Activated naive CD8-positive, alpha-beta T cell treated with anti-CD3 and anti-CD28 coated beads for 36 hours (primary cell): Measurements from ENCODE around the gene LRRTM4. TPM values are rescaled to one million over a fixed set of nuclear protein-coding genes. Genes with fewer than 3 reads are reported as not detected.
"Not testable (repeated sequence)": the region's sequence is repeated elsewhere in the genome, so short reads cannot be mapped to it uniquely, and the experiment has no call there.

Source experiments
- DNase-seq: peaks from one replicate; pipeline ENCODE4 v3.0.0; 2021
- H3K27ac Mint-ChIP-seq: one replicate; pipeline ENCODE4 v1.8.0; 2022; ENCODE audit warnings: mild to moderate bottlenecking, moderate library complexity, mixed read lengths
- H3K27me3 Mint-ChIP-seq: one replicate; pipeline ENCODE4 v1.8.0; 2022; ENCODE audit warnings: mild to moderate bottlenecking, mixed read lengths
- H3K36me3 Mint-ChIP-seq: one replicate; pipeline ENCODE4 v1.8.0; 2021; ENCODE audit warnings: mild to moderate bottlenecking, mixed read lengths
- H3K4me1 Mint-ChIP-seq: one replicate; pipeline ENCODE4 v1.8.0; 2021; ENCODE audit warnings: mixed read lengths
- H3K4me3 Mint-ChIP-seq: one replicate; pipeline ENCODE4 v1.8.0; 2022; ENCODE audit warnings: mild to moderate bottlenecking, moderate library complexity, mixed read lengths
- H3K9me3 Mint-ChIP-seq: one replicate; pipeline ENCODE4 v1.8.0; 2022; ENCODE audit warnings: mixed read lengths
- total RNA-seq, 2 experiments: library from RNA; stranded (reverse); gene quantifications; one replicate each; pipeline ENCODE4 v1.2.3, GENCODE V29; 2021

The LRRTM4 gene
- total RNA-seq, 2 experiments from 2014 or later: not detected

GRCh38 chr2:77127345-77127744, 394.8 kb downstream of the LRRTM4 start:
- Mint-ChIP-seq H3K27ac (no peak overlapping the region), H3K4me3 (no peak overlapping the region), H3K36me3 (no peaks in the 10 kb centered on the region), H3K9me3 (peaks cover 1% of the 10 kb centered on the region), H3K4me1 (no peaks in the 10 kb centered on the region), H3K27me3 (no peaks in the 10 kb centered on the region)
- no peak for DNase-seq

- Mint-ChIP-seq H3K27me3 (no peaks in the 10 kb centered on the region), H3K27ac (no peak overlapping the region), H3K4me1 (no peaks in the 10 kb centered on the region), H3K36me3 (no peaks in the 10 kb centered on the region), H3K9me3 (peaks cover 3% of the 10 kb centered on the region), H3K4me3 (no peak overlapping the region)
- no peak for DNase-seq
Observed at GRCh38 chr2:77121518-77121917, 400.7 kb downstream of the LRRTM4 start.

- no peaks in the 10 kb centered on the region for H3K4me1 Mint-ChIP-seq
- no peaks in the 10 kb centered on the region for H3K27me3 Mint-ChIP-seq
- no peaks in the 10 kb centered on the region for H3K36me3 Mint-ChIP-seq
- no peak overlapping the region for H3K4me3 Mint-ChIP-seq
- no peak for DNase-seq
- H3K9me3 Mint-ChIP-seq: peaks cover 4% of the 10 kb centered on the region
- no peak overlapping the region for H3K27ac Mint-ChIP-seq
Observed at GRCh38 chr2:77119333-77119732, 402.8 kb downstream of the LRRTM4 start.

- H3K4me1 Mint-ChIP-seq: no peaks in the 10 kb centered on the region
- no peak overlapping the region for H3K4me3 Mint-ChIP-seq
- peaks cover 8% of the 10 kb centered on the region for H3K9me3 Mint-ChIP-seq
- H3K27ac Mint-ChIP-seq: no peak overlapping the region
- H3K27me3 Mint-ChIP-seq: no peaks in the 10 kb centered on the region
- H3K36me3 Mint-ChIP-seq: no peaks in the 10 kb centered on the region
- DNase-seq: no peak
Observed at GRCh38 chr2:77108915-77109314, 413.3 kb downstream of the LRRTM4 start.

GRCh38 chr2:77105008-77105407, 417.2 kb downstream of the LRRTM4 start:
- no peaks in the 10 kb centered on the region for H3K36me3 Mint-ChIP-seq
- H3K27me3 Mint-ChIP-seq: no peaks in the 10 kb centered on the region
- H3K4me1 Mint-ChIP-seq: no peaks in the 10 kb centered on the region
- no peak for DNase-seq
- peaks cover 7% of the 10 kb centered on the region for H3K9me3 Mint-ChIP-seq
- no peak overlapping the region for H3K27ac Mint-ChIP-seq
- no peak overlapping the region for H3K4me3 Mint-ChIP-seq

- Mint-ChIP-seq H3K27me3 (no peaks in the 10 kb centered on the region), H3K36me3 (no peaks in the 10 kb centered on the region), H3K27ac (no peak overlapping the region), H3K9me3 (peaks cover 9% of the 10 kb centered on the region), H3K4me3 (no peak overlapping the region), H3K4me1 (no peaks in the 10 kb centered on the region)
- DNase-seq: no peak
Observed at GRCh38 chr2:77104554-77104953, 417.6 kb downstream of the LRRTM4 start.

- Mint-ChIP-seq H3K27me3 (no peaks in the 10 kb centered on the region), H3K27ac (no peak overlapping the region), H3K4me3 (no peak overlapping the region), H3K36me3 (no peaks in the 10 kb centered on the region), H3K9me3 (peaks cover 4% of the 10 kb centered on the region), H3K4me1 (no peaks in the 10 kb centered on the region)
- no peak for DNase-seq
Observed at GRCh38 chr2:77102927-77103326, 419.2 kb downstream of the LRRTM4 start.

- no peaks in the 10 kb centered on the region for H3K4me1 Mint-ChIP-seq
- no peaks in the 10 kb centered on the region for H3K36me3 Mint-ChIP-seq
- no peak for DNase-seq
- H3K4me3 Mint-ChIP-seq: no peak overlapping the region
- H3K9me3 Mint-ChIP-seq: peaks cover 4% of the 10 kb centered on the region
- H3K27ac Mint-ChIP-seq: no peak overlapping the region
- no peaks in the 10 kb centered on the region for H3K27me3 Mint-ChIP-seq
Observed at GRCh38 chr2:77101796-77102452, 420.3 kb downstream of the LRRTM4 start.

- no peak for DNase-seq
- Mint-ChIP-seq H3K9me3 (peaks cover 4% of the 10 kb centered on the region), H3K4me3 (no peak overlapping the region), H3K36me3 (no peaks in the 10 kb centered on the region), H3K27me3 (no peaks in the 10 kb centered on the region), H3K27ac (no peak overlapping the region), H3K4me1 (no peaks in the 10 kb centered on the region)
Observed at GRCh38 chr2:77099961-77100360, 422.2 kb downstream of the LRRTM4 start.

- H3K36me3 Mint-ChIP-seq, DNase-seq, H3K27ac Mint-ChIP-seq, H3K4me3 Mint-ChIP-seq, H3K4me1 Mint-ChIP-seq, H3K27me3 Mint-ChIP-seq, H3K9me3 Mint-ChIP-seq: not testable (repeated sequence)
Observed at GRCh38 chr2:77095525-77095924, 426.7 kb downstream of the LRRTM4 start.

GRCh38 chr2:77095096-77095495, 427.1 kb downstream of the LRRTM4 start:
- Mint-ChIP-seq H3K27me3 (peaks cover 8% of the 10 kb centered on the region), H3K9me3 (peaks cover 4% of the 10 kb centered on the region), H3K4me3 (no peak overlapping the region), H3K27ac (no peak overlapping the region), H3K36me3 (no peaks in the 10 kb centered on the region), H3K4me1 (no peaks in the 10 kb centered on the region)
- DNase-seq: no peak

GRCh38 chr2:77088424-77088823, 433.8 kb downstream of the LRRTM4 start:
- H3K27me3 Mint-ChIP-seq: peaks cover 25% of the 10 kb centered on the region
- H3K9me3 Mint-ChIP-seq, H3K36me3 Mint-ChIP-seq, H3K4me3 Mint-ChIP-seq, H3K27ac Mint-ChIP-seq, DNase-seq, H3K4me1 Mint-ChIP-seq: not testable (repeated sequence)

- Mint-ChIP-seq H3K4me3 (no peak overlapping the region), H3K9me3 (peaks cover 7% of the 10 kb centered on the region), H3K4me1 (no peaks in the 10 kb centered on the region), H3K27me3 (peaks cover 25% of the 10 kb centered on the region), H3K27ac (no peak overlapping the region), H3K36me3 (peaks cover 5% of the 10 kb centered on the region)
- no peak for DNase-seq
Observed at GRCh38 chr2:77087987-77088414, 434.2 kb downstream of the LRRTM4 start.

GRCh38 chr2:77086478-77086877, 435.7 kb downstream of the LRRTM4 start:
- peaks cover 22% of the 10 kb centered on the region for H3K27me3 Mint-ChIP-seq
- DNase-seq: no peak
- no peak overlapping the region for H3K27ac Mint-ChIP-seq
- no peak overlapping the region for H3K4me3 Mint-ChIP-seq
- peaks cover 5% of the 10 kb centered on the region for H3K36me3 Mint-ChIP-seq
- H3K9me3 Mint-ChIP-seq: peaks cover 5% of the 10 kb centered on the region
- no peaks in the 10 kb centered on the region for H3K4me1 Mint-ChIP-seq

- Mint-ChIP-seq H3K4me3 (no peak overlapping the region), H3K36me3 (peaks cover 5% of the 10 kb centered on the region), H3K27me3 (peaks cover 22% of the 10 kb centered on the region), H3K27ac (no peak overlapping the region), H3K4me1 (no peaks in the 10 kb centered on the region), H3K9me3 (peaks cover 5% of the 10 kb centered on the region)
- DNase-seq: no peak
Observed at GRCh38 chr2:77086051-77086450, 436.1 kb downstream of the LRRTM4 start.

GRCh38 chr2:77085561-77085960, 436.6 kb downstream of the LRRTM4 start:
- no peak for DNase-seq
- Mint-ChIP-seq H3K36me3 (peaks cover 5% of the 10 kb centered on the region), H3K27ac (no peak overlapping the region), H3K27me3 (peaks cover 22% of the 10 kb centered on the region), H3K4me1 (no peaks in the 10 kb centered on the region), H3K9me3 (peaks cover 7% of the 10 kb centered on the region), H3K4me3 (no peak overlapping the region)
